ENCODE results near the gene SREBF2. TPM values are rescaled to one million over a fixed set of nuclear protein-coding genes. Genes with fewer than 3 reads are reported as not detected.
"Not testable (repeated sequence)": the region's sequence is repeated elsewhere in the genome, so short reads cannot be mapped to it uniquely, and the experiment has no call there.

Gene SREBF2
- total RNA-seq, 1 experiment from 2014 or later, result 40.0 TPM

DNA sequence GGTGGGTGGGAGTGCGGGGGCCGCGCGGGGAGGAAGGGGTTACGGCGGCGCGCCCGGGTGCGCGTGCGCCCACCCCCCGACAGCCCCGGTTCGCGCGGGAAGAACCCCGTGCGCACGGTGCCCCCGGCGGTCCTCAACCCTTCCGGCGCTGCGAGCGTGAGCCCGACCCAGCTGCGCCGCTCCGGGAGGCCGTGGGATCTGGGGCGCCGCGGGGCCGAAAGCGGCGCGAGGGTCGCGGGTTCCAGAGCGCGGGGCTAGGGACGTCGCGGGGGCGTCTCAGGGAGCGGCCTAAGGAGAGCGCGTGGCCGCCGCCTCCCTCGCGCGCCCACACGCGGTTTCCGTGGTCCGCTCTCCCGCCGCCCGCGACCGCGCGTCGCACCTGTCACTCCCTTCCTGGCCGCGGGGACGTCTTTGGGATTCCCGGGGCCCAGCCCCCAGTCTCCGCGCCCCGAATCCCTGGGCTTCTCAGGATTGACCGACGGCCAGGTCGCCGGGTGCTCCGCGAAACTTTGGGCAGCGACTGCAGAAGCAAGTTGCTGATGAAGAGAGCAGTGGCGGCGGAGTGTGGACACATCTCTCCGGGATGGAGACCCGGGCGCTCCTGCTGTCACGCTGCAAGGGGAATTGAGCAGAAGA is 582 bp downstream of the SREBF2 start:
- H3K4me2 ChIP-seq (ENCODE audit: low read length), result peak overlapping the region; percentile 90
- DNase-seq (peak; percentile 6), ATAC-seq (peak; percentile 11)
- peaks cover 13% of the 10 kb centered on the region for H3K4me1 ChIP-seq (ENCODE audit: insufficient read depth, low read length)
- BruUV-seq (replicated peaks), result no TSS peak
- H4K20me1 ChIP-seq (ENCODE audit: low read length), result 0 out of 2 replicates have a peak, but pooled peaks cover 11% of the 10 kb centered on the region
- CTCF ChIA-PET, result interaction anchor here (0.6 to 1.0 kb wide), 2 partner anchors 10 to 136 kb away, joined by 3 read pairs; no protein-coding TSS in a partner anchor
- no peaks in the 10 kb centered on the region for H3K9me3 ChIP-seq (ENCODE audit: low read length)
- H3K9me2 ChIP-seq (replicated peaks; ENCODE audit: low read length), result no peaks in the 10 kb centered on the region
- peak overlapping the region; percentile 95 for H3K9ac ChIP-seq (ENCODE audit: low read length)
- intact Hi-C loops (cut with micrococcal nuclease), result no loop called here
- peak overlapping the region; percentile 73 for H3K27ac ChIP-seq (ENCODE audit: low read length)
- H3K36me3 ChIP-seq (ENCODE audit: low read depth, low read length), result peaks cover 14% of the 10 kb centered on the region
- H3F3A ChIP-seq (ENCODE audit: low read length, unreplicated experiment), result no peaks in the 10 kb centered on the region
- H3K4me3 ChIP-seq (ENCODE audit: low read length), result peak overlapping the region; percentile 95
- H3K27me3 ChIP-seq (ENCODE audit: low read length), result no peaks in the 10 kb centered on the region
- POLR2A ChIA-PET (ENCODE audit: unreplicated experiment), result interaction anchor here (0.5 to 0.9 kb wide), 3 partner anchors 8 to 1979 kb away, joined by 3 to 15 read pairs (median 4); no protein-coding TSS in a partner anchor
- TF ChIP-seq EZH2phosphoT487 (IDR thresholded peaks at IDR 0.05; ENCODE audit: borderline replicate concordance, low read length) (no peak), EZH2 (IDR thresholded peaks at IDR 0.05; ENCODE audit: low read length, unreplicated experiment) (no peak)
- peaks cover 50% of the 10 kb centered on the region for H3K79me2 ChIP-seq (ENCODE audit: low read length)
- no peak overlapping the region for H2AFZ ChIP-seq (ENCODE audit: low read length)

DNA sequence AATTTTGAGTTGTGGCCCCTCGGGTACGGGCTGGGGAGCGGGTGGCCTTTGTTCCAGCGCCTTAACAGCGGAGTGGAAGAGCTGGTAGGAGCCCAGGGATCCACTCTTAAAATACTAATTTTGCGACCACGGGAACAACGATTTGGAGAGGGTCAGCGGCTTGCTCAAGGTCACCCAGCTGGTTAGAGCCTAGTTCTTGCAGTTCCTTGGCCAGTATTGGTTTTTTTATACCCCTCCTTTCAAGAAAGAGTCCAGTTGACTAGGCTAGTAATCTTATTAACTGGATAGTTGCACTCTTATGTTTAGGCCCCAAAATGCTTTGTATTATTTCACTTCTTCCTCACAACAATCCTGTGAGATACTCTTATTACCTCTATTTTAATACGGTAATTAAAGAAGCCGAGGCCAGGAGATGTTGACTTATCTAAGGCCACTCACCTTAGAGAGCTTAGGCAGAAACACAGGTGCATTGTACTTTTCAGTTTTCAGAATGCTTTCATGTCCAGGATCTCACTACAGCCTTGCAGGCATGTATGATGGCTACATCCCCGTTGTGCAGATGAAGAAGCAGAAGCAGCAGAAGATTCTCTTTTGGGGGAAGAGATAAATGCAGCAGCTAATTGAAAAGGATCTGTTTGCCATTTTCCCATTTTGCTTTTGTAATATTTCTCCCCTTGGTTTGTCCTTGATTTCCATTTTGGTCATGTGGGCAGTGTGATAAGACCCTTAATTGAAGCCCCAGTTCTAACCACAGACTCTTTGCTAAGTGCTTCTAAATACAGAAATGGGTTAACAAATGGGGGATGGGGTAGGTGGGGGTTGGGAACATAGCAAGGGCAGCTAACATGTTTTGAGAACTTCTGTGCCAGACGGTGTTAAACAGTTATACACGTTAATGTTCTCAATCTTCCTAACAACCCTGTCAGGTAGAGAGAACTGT is 1.4 kb downstream of the SREBF2 start:
- Histone ChIP-seq H3K4me1 (ENCODE audit: insufficient read depth, low read length) (peaks cover 13% of the 10 kb centered on the region), H4K20me1 (ENCODE audit: low read length) (0 out of 2 replicates have a peak, but pooled peaks cover 11% of the 10 kb centered on the region), H3K9ac (ENCODE audit: low read length) (peak overlapping the region; percentile 95), H3F3A (ENCODE audit: low read length, unreplicated experiment) (no peaks in the 10 kb centered on the region), H3K9me2 (replicated peaks; ENCODE audit: low read length) (no peaks in the 10 kb centered on the region), H3K36me3 (ENCODE audit: low read depth, low read length) (peaks cover 14% of the 10 kb centered on the region), H3K4me2 (ENCODE audit: low read length) (peak overlapping the region; percentile 90), H3K27ac (ENCODE audit: low read length) (peak overlapping the region; percentile 73), H3K79me2 (ENCODE audit: low read length) (peaks cover 57% of the 10 kb centered on the region), H3K9me3 (ENCODE audit: low read length) (no peaks in the 10 kb centered on the region), H2AFZ (ENCODE audit: low read length) (no peak overlapping the region), H3K4me3 (ENCODE audit: low read length) (peak overlapping the region; percentile 95), H3K27me3 (ENCODE audit: low read length) (no peaks in the 10 kb centered on the region)
- POLR2A ChIA-PET (ENCODE audit: unreplicated experiment), result no interaction called here
- TSS peak; percentile 66 for BruUV-seq (replicated peaks)
- CTCF ChIA-PET, result no interaction called here
- intact Hi-C loops (cut with micrococcal nuclease), result no loop called here
- ATAC-seq, result no peak
- no peak for DNase-seq
- TF ChIP-seq, protein P1, sequence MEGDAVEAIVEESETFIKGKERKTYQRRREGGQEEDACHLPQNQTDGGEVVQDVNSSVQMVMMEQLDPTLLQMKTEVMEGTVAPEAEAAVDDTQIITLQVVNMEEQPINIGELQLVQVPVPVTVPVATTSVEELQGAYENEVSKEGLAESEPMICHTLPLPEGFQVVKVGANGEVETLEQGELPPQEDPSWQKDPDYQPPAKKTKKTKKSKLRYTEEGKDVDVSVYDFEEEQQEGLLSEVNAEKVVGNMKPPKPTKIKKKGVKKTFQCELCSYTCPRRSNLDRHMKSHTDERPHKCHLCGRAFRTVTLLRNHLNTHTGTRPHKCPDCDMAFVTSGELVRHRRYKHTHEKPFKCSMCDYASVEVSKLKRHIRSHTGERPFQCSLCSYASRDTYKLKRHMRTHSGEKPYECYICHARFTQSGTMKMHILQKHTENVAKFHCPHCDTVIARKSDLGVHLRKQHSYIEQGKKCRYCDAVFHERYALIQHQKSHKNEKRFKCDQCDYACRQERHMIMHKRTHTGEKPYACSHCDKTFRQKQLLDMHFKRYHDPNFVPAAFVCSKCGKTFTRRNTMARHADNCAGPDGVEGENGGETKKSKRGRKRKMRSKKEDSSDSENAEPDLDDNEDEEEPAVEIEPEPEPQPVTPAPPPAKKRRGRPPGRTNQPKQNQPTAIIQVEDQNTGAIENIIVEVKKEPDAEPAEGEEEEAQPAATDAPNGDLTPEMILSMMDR (conservative IDR thresholded peaks at IDR 0.05; ENCODE audit: low read depth, low read length), result no peak
- TF ChIP-seq EZH2 (IDR thresholded peaks at IDR 0.05; ENCODE audit: low read length, unreplicated experiment), result no peak
- TF ChIP-seq EZH2phosphoT487 (IDR thresholded peaks at IDR 0.05; ENCODE audit: borderline replicate concordance, low read length), result no peak

DNA sequence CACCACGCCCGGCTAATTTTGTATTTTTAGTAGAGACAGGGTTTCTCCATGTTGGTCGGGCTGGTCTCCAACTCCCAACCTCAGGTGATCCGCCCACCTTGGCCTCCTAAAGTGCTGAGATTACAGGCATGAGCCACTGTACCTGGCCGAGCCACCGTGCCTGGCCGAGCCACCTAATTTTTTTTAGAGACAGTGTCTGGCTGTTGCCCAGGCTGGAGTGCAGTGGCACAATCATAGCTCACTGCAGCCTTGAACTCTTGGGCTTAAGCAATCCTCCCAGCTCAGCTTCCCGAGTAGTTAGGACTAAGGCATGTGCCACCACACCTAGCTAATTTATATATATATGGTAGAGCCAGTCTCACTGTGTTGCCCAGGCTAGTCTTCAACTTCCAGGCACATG is 2.6 kb downstream of the SREBF2 start:
- H3F3A ChIP-seq (ENCODE audit: low read length, unreplicated experiment); H3K9me3 ChIP-seq (ENCODE audit: low read length); H3K27me3 ChIP-seq (ENCODE audit: low read length); H3K9ac ChIP-seq (ENCODE audit: low read length); H3K4me3 ChIP-seq (ENCODE audit: low read length); BruUV-seq (replicated peaks); H3K27ac ChIP-seq (ENCODE audit: low read length); CTCF ChIA-PET; DNase-seq; H3K4me2 ChIP-seq (ENCODE audit: low read length); intact Hi-C loops (cut with micrococcal nuclease); ATAC-seq; POLR2A ChIA-PET (ENCODE audit: unreplicated experiment); H2AFZ ChIP-seq (ENCODE audit: low read length); H3K9me2 ChIP-seq (replicated peaks; ENCODE audit: low read length): not testable (repeated sequence)
- Histone ChIP-seq H4K20me1 (ENCODE audit: low read length) (0 out of 2 replicates have a peak, but pooled peaks cover 11% of the 10 kb centered on the region), H3K4me1 (ENCODE audit: insufficient read depth, low read length) (peaks cover 15% of the 10 kb centered on the region), H3K36me3 (ENCODE audit: low read depth, low read length) (peaks cover 14% of the 10 kb centered on the region), H3K79me2 (ENCODE audit: low read length) (peaks cover 69% of the 10 kb centered on the region)

All from PC-3 (cell line).